DND-41 (cell line): ENCODE measurements around the gene FXYD4.

ENCODE experiments used
- ATAC-seq: fragments of 200-7000 bp; cut with Tn5 transposase; 3 replicates; pipeline ENCODE4 v1.9.1; 2021; ENCODE audit warnings: low read depth; ENCODE audit not compliant: insufficient read depth
- DNase-seq: peaks from one replicate; pipeline ENCODE4 v3.0.0-alpha.2; 2020
- H2AFZ ChIP-seq: 2 replicates; pipeline ENCODE4 v1.6.0; 2012; ENCODE audit warnings: low read depth, low read length
- H3K27ac ChIP-seq: 2 replicates; pipeline ENCODE4 v1.5.1; 2012; ENCODE audit warnings: low read length, inconsistent platforms
- H3K27me3 ChIP-seq: fragments of 200-600 bp; sonication (generic); 2 replicates; pipeline ENCODE4 v1.6.0; 2012; ENCODE audit warnings: low read length, mild to moderate bottlenecking, inconsistent platforms; ENCODE audit not compliant: insufficient read depth, poor library complexity
- H3K36me3 ChIP-seq: 2 replicates; pipeline ENCODE4 v1.5.1; 2012; ENCODE audit warnings: low read length, inconsistent platforms; ENCODE audit not compliant: insufficient read depth
- H3K4me1 ChIP-seq: 2 replicates; pipeline ENCODE4 v1.5.1; 2012; ENCODE audit warnings: mild to moderate bottlenecking, low read length; ENCODE audit not compliant: insufficient read depth
- H3K4me2 ChIP-seq: 2 replicates; pipeline ENCODE4 v1.6.0; 2012; ENCODE audit warnings: mild to moderate bottlenecking, moderate library complexity, low read length, inconsistent platforms; ENCODE audit not compliant: insufficient read depth
- H3K4me3 ChIP-seq, 2 experiments: fragments of 200-600 bp in 1 of 2; shearing (Covaris generic) in 1 of 2; 2 replicates each; pipeline ENCODE4 v1.5.1; 2012 to 2016; ENCODE audit warnings: inconsistent platforms in 2 of 2, low read length in 2 of 2, mild to moderate bottlenecking in 2 of 2, low read depth in 1 of 2, moderate library complexity in 1 of 2
- H3K79me2 ChIP-seq: 2 replicates; pipeline ENCODE4 v1.6.0; 2012; ENCODE audit warnings: low read length, inconsistent platforms; ENCODE audit not compliant: insufficient read depth
- H3K9ac ChIP-seq: 2 replicates; pipeline ENCODE4 v1.6.0; 2012; ENCODE audit warnings: low read depth, mild to moderate bottlenecking, inconsistent platforms, low read length, moderate library complexity
- H3K9me3 ChIP-seq: 2 replicates; pipeline ENCODE4 v1.5.1; 2012; ENCODE audit warnings: low read length, moderate library complexity, mild to moderate bottlenecking, inconsistent platforms; ENCODE audit not compliant: insufficient read depth, severe bottlenecking
- H4K20me1 ChIP-seq: 2 replicates; pipeline ENCODE4 v1.6.0; 2012; ENCODE audit warnings: low read length; ENCODE audit not compliant: insufficient read depth
- EZH2 ChIP-seq: IDR thresholded peaks from 3 replicates; pipeline ENCODE4 v1.6.1; 2012; ENCODE audit warnings: borderline replicate concordance, low read depth, mild to moderate bottlenecking, moderate library complexity, low read length, inconsistent platforms; ENCODE audit not compliant: severe bottlenecking
- TF ChIP-seq, protein P1 (sequence below): IDR thresholded peaks from 2 replicates; pipeline ENCODE4 v1.5.1; 2012; ENCODE audit warnings: borderline replicate concordance, low read length, moderate library complexity, mild to moderate bottlenecking; ENCODE audit not compliant: poor library complexity, severe bottlenecking; ENCODE audit errors: extremely low read depth

FXYD4 gene

DNA sequence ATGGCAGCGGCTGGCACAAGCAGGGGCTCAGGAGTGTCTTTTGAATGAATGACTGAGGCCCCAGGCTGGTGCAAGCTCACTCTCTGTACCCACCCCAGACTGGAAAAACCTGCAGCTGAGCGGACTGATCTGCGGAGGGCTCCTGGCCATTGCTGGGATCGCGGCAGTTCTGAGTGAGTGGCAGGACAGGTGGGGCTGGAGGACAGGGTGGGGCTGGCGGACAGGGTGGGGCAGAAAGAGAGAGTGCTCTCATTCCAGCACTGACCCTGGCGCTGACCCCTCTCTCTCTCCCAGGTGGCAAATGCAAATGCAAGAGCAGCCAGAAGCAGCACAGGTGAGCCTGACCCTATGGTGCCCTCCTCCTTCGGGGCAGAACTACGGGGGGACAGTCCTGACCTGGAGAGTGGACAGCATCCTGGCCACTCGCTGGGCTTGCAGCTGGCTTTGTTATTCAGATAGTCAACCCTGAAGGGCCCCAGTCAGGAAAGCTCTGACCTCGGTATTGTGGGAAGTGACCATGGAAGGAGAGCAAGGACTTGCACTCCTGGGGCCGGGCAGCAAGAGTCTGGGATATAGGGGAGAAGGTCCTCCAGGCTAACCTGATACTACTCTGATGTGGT, 4.1 kb downstream of the FXYD4 start:
- H3K27ac ChIP-seq, result no peak overlapping the region
- H3K4me2 ChIP-seq, result no peak overlapping the region
- no peaks in the 10 kb centered on the region for H3K79me2 ChIP-seq
- no peak overlapping the region for H3K9ac ChIP-seq
- H3K4me1 ChIP-seq, result no peaks in the 10 kb centered on the region
- ATAC-seq (no peak), DNase-seq (no peak)
- H3K4me3 ChIP-seq, result no peak overlapping the region
- H3K9me3 ChIP-seq, result no peaks in the 10 kb centered on the region
- no peak overlapping the region for H2AFZ ChIP-seq
- H3K27me3 ChIP-seq, result no peaks in the 10 kb centered on the region
- H3K36me3 ChIP-seq, result no peaks in the 10 kb centered on the region
- H4K20me1 ChIP-seq, result no peaks in the 10 kb centered on the region
- TF ChIP-seq, protein P1, sequence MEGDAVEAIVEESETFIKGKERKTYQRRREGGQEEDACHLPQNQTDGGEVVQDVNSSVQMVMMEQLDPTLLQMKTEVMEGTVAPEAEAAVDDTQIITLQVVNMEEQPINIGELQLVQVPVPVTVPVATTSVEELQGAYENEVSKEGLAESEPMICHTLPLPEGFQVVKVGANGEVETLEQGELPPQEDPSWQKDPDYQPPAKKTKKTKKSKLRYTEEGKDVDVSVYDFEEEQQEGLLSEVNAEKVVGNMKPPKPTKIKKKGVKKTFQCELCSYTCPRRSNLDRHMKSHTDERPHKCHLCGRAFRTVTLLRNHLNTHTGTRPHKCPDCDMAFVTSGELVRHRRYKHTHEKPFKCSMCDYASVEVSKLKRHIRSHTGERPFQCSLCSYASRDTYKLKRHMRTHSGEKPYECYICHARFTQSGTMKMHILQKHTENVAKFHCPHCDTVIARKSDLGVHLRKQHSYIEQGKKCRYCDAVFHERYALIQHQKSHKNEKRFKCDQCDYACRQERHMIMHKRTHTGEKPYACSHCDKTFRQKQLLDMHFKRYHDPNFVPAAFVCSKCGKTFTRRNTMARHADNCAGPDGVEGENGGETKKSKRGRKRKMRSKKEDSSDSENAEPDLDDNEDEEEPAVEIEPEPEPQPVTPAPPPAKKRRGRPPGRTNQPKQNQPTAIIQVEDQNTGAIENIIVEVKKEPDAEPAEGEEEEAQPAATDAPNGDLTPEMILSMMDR, result no peak
- no peak for TF ChIP-seq EZH2

DNA sequence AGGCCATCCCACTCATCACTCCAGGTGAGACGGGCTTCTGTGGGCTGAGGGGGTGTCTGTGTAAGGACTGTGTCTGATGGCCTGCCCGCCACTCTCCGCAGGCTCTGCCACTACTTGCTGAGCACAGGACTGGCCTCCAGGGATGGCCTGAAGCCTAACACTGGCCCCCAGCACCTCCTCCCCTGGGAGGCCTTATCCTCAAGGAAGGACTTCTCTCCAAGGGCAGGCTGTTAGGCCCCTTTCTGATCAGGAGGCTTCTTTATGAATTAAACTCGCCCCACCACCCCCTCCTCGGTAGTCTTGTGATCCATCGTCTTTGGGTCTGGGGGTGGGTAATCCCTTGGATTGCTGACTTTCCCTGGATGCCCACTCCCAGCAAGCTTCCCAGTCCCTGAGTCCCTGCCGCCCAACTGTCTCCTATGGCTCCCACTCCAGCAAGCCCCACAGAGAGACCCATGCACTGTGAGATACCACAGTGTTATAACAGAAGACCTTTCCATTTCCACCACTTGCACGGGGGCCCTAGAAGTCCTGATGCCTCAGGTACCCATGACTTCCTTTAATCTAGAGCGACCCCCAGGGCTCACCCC, 4.7 kb downstream of the FXYD4 start:
- Histone ChIP-seq H3K27me3 (no peaks in the 10 kb centered on the region), H3K79me2 (no peaks in the 10 kb centered on the region), H2AFZ (no peak overlapping the region), H4K20me1 (no peaks in the 10 kb centered on the region), H3K4me1 (no peaks in the 10 kb centered on the region), H3K4me3 (no peak overlapping the region), H3K9ac (no peak overlapping the region), H3K9me3 (no peaks in the 10 kb centered on the region), H3K36me3 (no peaks in the 10 kb centered on the region), H3K4me2 (no peak overlapping the region), H3K27ac (no peak overlapping the region)
- DNase-seq (no peak), ATAC-seq (no peak)
- TF ChIP-seq EZH2, result no peak
- TF ChIP-seq, protein P1, result no peak

DNA sequence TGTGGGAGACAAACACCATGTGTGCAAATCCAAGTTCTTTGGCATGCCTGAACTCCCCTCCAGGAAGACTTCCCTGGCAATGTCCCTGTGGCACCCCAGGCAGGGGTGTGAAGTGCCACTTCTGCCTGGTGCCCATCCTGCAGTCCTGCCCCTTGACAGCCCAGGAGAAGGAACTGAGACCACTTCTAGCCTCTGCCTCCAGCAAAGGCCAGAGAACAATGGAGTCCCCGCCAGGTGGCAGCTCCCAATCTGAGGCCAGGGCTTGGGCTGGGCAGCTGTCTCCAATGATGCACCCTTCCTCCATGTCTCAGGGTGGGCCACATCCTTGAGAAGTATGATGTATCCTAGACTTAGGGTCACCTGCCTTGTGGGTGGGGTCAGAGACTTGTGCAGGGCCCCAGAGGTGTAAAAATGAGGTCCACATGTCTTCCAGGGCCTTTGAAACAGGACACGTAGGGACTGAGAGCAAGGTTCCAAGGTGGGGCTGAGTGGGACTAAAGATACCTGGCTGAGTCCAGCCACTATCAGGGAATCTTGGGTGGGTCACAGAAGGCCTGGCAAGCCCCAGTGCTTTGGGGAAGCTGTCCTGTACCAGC, 5.5 kb downstream of the FXYD4 start:
- no peak overlapping the region for H3K4me2 ChIP-seq
- H3K4me3 ChIP-seq, result no peak overlapping the region
- ATAC-seq, result no peak
- no peaks in the 10 kb centered on the region for H3K79me2 ChIP-seq
- TF ChIP-seq, protein P1, result no peak
- no peak for TF ChIP-seq EZH2
- no peak for DNase-seq
- H3K27me3 ChIP-seq, result no peaks in the 10 kb centered on the region
- no peak overlapping the region for H3K27ac ChIP-seq
- no peak overlapping the region for H2AFZ ChIP-seq
- H3K9ac ChIP-seq, result no peak overlapping the region
- no peaks in the 10 kb centered on the region for H4K20me1 ChIP-seq
- no peaks in the 10 kb centered on the region for H3K36me3 ChIP-seq
- H3K9me3 ChIP-seq, result no peaks in the 10 kb centered on the region
- no peaks in the 10 kb centered on the region for H3K4me1 ChIP-seq
